ENCODE measurements around the gene ACACB.
A peak's percentile ranks its signal among the peaks of the same experiment; 100 is the strongest.

ACACB gene

DNA sequence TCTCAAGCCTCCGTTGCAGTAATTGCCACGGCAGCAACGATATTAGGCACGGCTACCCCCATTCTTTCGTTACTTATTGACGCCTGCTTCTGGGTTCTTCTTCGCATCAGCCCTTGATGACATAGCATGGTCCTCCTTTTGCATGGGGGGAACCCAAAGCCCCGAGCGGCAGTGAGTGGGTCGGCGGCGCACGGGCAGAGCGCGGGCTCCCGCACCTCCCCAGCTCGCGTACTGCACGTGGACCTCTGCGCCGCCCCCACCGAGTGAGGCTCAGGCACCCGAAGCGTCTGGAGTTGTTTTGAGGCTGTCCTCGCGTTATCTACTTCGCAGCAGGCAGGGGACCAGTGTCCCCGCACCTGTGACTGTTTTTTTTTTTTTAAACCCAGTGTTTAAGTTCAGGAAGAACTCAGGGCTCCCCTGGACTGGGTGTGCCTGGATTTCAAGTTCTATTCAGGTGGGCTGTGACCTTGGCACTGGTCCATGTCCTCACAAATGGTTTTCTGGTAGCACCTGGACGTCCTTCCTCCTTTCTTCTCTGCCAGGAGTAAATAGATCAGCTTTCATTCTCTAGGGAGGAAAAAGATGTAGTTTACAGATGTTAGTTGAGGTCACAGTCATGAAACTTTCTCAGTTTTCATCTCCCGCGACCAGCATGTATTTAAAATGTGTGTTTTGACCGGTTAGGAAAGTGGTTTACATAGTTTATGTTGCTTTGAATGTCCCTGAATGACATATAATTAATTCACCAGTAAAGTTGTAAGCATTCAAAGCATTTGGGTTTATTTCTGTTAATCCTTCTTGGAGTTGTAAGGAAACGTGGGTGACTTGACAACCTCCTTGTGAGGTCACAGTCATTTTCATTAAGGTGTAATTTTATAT lies 194.1 kb downstream of the ACACB start:
- Histone ChIP-seq H3K9ac (ENCODE audit: low read length) (no peak overlapping the region), H3K4me1 (ENCODE audit: insufficient read depth, low read length) (peaks cover 9% of the 10 kb centered on the region), H3K27me3 (ENCODE audit: control insufficient read depth in 1 of 2, insufficient read depth in 2 of 2, low read length in 2 of 2) (peaks cover 10 to 22% of the 10 kb centered on the region in 2 donors), H3K9me3 (ENCODE audit: low read length) (no peaks in the 10 kb centered on the region), H3K4me3 (ENCODE audit: low read depth in 1 of 2, low read length in 2 of 2) (peak overlapping the region in 1 of 2 donors; percentile 49), H3K36me3 (ENCODE audit: insufficient read depth, low read length) (no peaks in the 10 kb centered on the region), H3K27ac (ENCODE audit: low read depth, low read length) (no peak overlapping the region)
